H1 (cell line): ENCODE data around the gene SPDYE6. TPM values are rescaled to one million over a fixed set of nuclear protein-coding genes. Genes with fewer than 3 reads are reported as not detected.
A peak's percentile ranks its signal among the peaks of the same experiment; 100 is the strongest.

ENCODE experiments used
- CTCF ChIA-PET: fragments of 300-600 bp; sonication (Branson Sonifier 250); formaldehyde crosslinking; loops from one replicate; lab custom pipeline; 2021; ENCODE audit not compliant: partially characterized antibody; lab: Charles Lee
- POLR2A ChIA-PET: fragments of 300-600 bp; sonication (Branson Sonifier 250); formaldehyde crosslinking; loops from one replicate; lab custom pipeline; 2021; ENCODE audit warnings: inconsistent platforms; ENCODE audit not compliant: partially characterized antibody; lab: Charles Lee
- DNase-seq, 2 experiments: peaks; one replicate each; pipeline versions ENCODE4 v3.0.0 to v3.0.0-alpha.2; 2010 to 2022; ENCODE audit warnings: low spot score in 2 of 2, low read depth in 1 of 2, mixed read lengths in 1 of 2
- FAIRE-seq: peaks from 2 replicates; lab custom pipeline; 2011; peaks lifted over from hg19 to GRCh38; lab: Jason Lieb, UNC
- H2AFZ ChIP-seq: 2 replicates; pipeline ENCODE4 v1.8.1; 2012; ENCODE audit warnings: low read length, inconsistent platforms
- H2AK5ac ChIP-seq: 2 replicates; pipeline ENCODE4 v1.6.1; 2013; ENCODE audit warnings: low read depth, low read length
- H2BK120ac ChIP-seq: replicated peaks from 2 replicates; pipeline ENCODE3; 2013; ENCODE audit warnings: low read depth, low read length, inconsistent platforms
- H2BK12ac ChIP-seq: 2 replicates; pipeline ENCODE4 v1.6.1; 2013; ENCODE audit warnings: low read depth, low read length
- H2BK15ac ChIP-seq: 2 replicates; pipeline ENCODE4 v1.6.1; 2013; ENCODE audit warnings: low read length
- H2BK20ac ChIP-seq: 2 replicates; pipeline ENCODE4 v1.6.1; 2013; ENCODE audit warnings: low read length
- H2BK5ac ChIP-seq: 2 replicates; pipeline ENCODE4 v1.6.1; 2013; ENCODE audit warnings: low read depth, low read length
- H3K14ac ChIP-seq: 2 replicates; pipeline ENCODE4 v1.6.1; 2013; ENCODE audit warnings: inconsistent platforms; ENCODE audit not compliant: insufficient read length
- H3K18ac ChIP-seq: 2 replicates; pipeline ENCODE4 v1.6.1; 2013; ENCODE audit warnings: low read length; ENCODE audit errors: extremely low read depth
- H3K23ac ChIP-seq: 2 replicates; pipeline ENCODE4 v1.6.1; 2013; ENCODE audit warnings: inconsistent platforms; ENCODE audit not compliant: insufficient read length
- H3K23me2 ChIP-seq: 2 replicates; pipeline ENCODE4 v1.6.1; 2013; ENCODE audit warnings: low read depth, low read length
- H3K27ac ChIP-seq: 2 replicates; pipeline ENCODE4 v1.6.1; 2011; ENCODE audit warnings: low read depth, low read length, inconsistent platforms
- H3K27me3 ChIP-seq, 4 experiments: replicated peaks in 1 of 4; 1 replicate in 1 of 4; 2 replicates in 3 of 4; pipeline versions ENCODE4 v1.6.1 to v1.8.1; 2011 to 2013; ENCODE audit warnings: low read length in 3 of 4, mild to moderate bottlenecking in 3 of 4, inconsistent platforms in 2 of 4, mixed read lengths in 2 of 4, moderate library complexity in 1 of 4; ENCODE audit not compliant: control insufficient read depth in 3 of 4, insufficient read depth in 3 of 4; ENCODE audit errors: extremely low read depth in 1 of 4
- H3K36me3 ChIP-seq, 4 experiments: 2 replicates each; pipeline versions ENCODE4 v1.6.1 to v1.8.1; 2011 to 2013; ENCODE audit warnings: mild to moderate bottlenecking in 4 of 4, low read length in 3 of 4, moderate library complexity in 2 of 4, control low read depth in 1 of 4, inconsistent platforms in 1 of 4; ENCODE audit not compliant: insufficient read depth in 4 of 4, control insufficient read depth in 2 of 4
- H3K4ac ChIP-seq: replicated peaks from 2 replicates; pipeline ENCODE3; 2013; ENCODE audit warnings: low read length, low read depth, mixed read lengths, inconsistent platforms; ENCODE audit not compliant: insufficient read length
- H3K4me1 ChIP-seq, 4 experiments: replicated peaks in 1 of 4; 1 replicate in 1 of 4; 2 replicates in 3 of 4; pipeline versions ENCODE4 v1.6.1 to v1.8.1; 2011 to 2013; ENCODE audit warnings: low read length in 3 of 4, inconsistent platforms in 2 of 4, mixed read lengths in 1 of 4; ENCODE audit not compliant: insufficient read depth in 4 of 4, control insufficient read depth in 3 of 4
- H3K4me2 ChIP-seq, 2 experiments: 2 replicates each; pipeline versions ENCODE4 v1.6.1 to v1.8.1; 2011 to 2013; ENCODE audit warnings: low read depth in 2 of 2, low read length in 2 of 2, control low read depth in 1 of 2, inconsistent platforms in 1 of 2, mild to moderate bottlenecking in 1 of 2; ENCODE audit not compliant: insufficient read depth in 1 of 2
- H3K4me3 ChIP-seq, 4 experiments: fragments of 200-600, 300-600 bp in 1 of 4; sonication (generic), shearing (Covaris generic), sonication (Bioruptor Twin) in 1 of 4; 2 replicates each; pipeline versions ENCODE4 v1.5.1 to v1.8.1; 2011 to 2016; ENCODE audit warnings: low read length in 4 of 4, low read depth in 3 of 4, control low read depth in 2 of 4, inconsistent platforms in 2 of 4, mild to moderate bottlenecking in 2 of 4, mixed read lengths in 1 of 4, moderate library complexity in 1 of 4; ENCODE audit not compliant: insufficient read depth in 2 of 4; ENCODE audit errors: extremely low read depth in 1 of 4
- H3K56ac ChIP-seq: replicated peaks from 2 replicates; pipeline ENCODE3; 2013; ENCODE audit warnings: low read depth, mild to moderate bottlenecking, mixed read lengths, low read length, inconsistent platforms; ENCODE audit not compliant: insufficient read length
- H3K79me1 ChIP-seq: 2 replicates; pipeline ENCODE4 v1.6.1; 2013; ENCODE audit warnings: low read depth, low read length, control low read depth
- H3K79me2 ChIP-seq, 2 experiments: 2 replicates each; pipeline versions ENCODE4 v1.6.1 to v1.8.1; 2012 to 2013; ENCODE audit warnings: low read length in 2 of 2, mild to moderate bottlenecking in 2 of 2, inconsistent platforms in 1 of 2; ENCODE audit not compliant: insufficient read depth in 2 of 2, control insufficient read depth in 1 of 2
- H3K9ac ChIP-seq, 4 experiments: replicated peaks in 1 of 4; 1 replicate in 1 of 4; 2 replicates in 3 of 4; pipeline versions ENCODE4 v1.6.1 to v1.8.1; 2011 to 2013; ENCODE audit warnings: low read depth in 3 of 4, low read length in 3 of 4, control low read depth in 2 of 4, mild to moderate bottlenecking in 2 of 4, moderate library complexity in 2 of 4, inconsistent platforms in 1 of 4; ENCODE audit errors: extremely low read depth in 1 of 4
- H3K9me3 ChIP-seq, 2 experiments: 2 replicates each; pipeline versions ENCODE4 v1.6.1 to v1.8.1; 2012 to 2013; ENCODE audit warnings: mild to moderate bottlenecking in 2 of 2, moderate library complexity in 2 of 2, control low read depth in 1 of 2, inconsistent platforms in 1 of 2, low read depth in 1 of 2, low read length in 1 of 2, mixed read lengths in 1 of 2; ENCODE audit not compliant: insufficient read depth in 2 of 2
- H4K20me1 ChIP-seq, 2 experiments: replicated peaks in 1 of 2; 2 replicates each; pipeline versions ENCODE3 to v1.8.1; 2011 to 2013; ENCODE audit warnings: inconsistent platforms in 2 of 2, low read length in 2 of 2, mild to moderate bottlenecking in 1 of 2; ENCODE audit not compliant: insufficient read depth in 2 of 2, control insufficient read depth in 1 of 2
- H4K5ac ChIP-seq: 2 replicates; pipeline ENCODE4 v1.6.1; 2013; ENCODE audit warnings: low read length, low read depth, mixed read lengths, inconsistent platforms; ENCODE audit not compliant: insufficient read length
- H4K8ac ChIP-seq: 2 replicates; pipeline ENCODE4 v1.8.0; 2013; ENCODE audit warnings: mild to moderate bottlenecking, moderate library complexity, low read length, inconsistent platforms; ENCODE audit not compliant: insufficient read depth; ENCODE audit errors: extremely low read depth
- H4K91ac ChIP-seq: replicated peaks from 2 replicates; pipeline ENCODE3; 2013; ENCODE audit warnings: low read length, mixed read lengths, inconsistent platforms; ENCODE audit not compliant: insufficient read length
- CTBP2 ChIP-seq: IDR thresholded peaks from 2 replicates; pipeline ENCODE4 v1.7.0; 2011; ENCODE audit warnings: borderline replicate concordance, mild to moderate bottlenecking, moderate library complexity, mixed read lengths, low read length; ENCODE audit not compliant: insufficient read depth, insufficient read length
- HDAC2 ChIP-seq, 2 experiments: fragments of 300-600 bp in 1 of 2; sonication (generic) in 1 of 2; IDR thresholded peaks; 2 replicates each; pipeline ENCODE4 v1.6.1; 2011 to 2012; ENCODE audit warnings: low read depth in 2 of 2, low read length in 2 of 2, mild to moderate bottlenecking in 2 of 2, moderate library complexity in 2 of 2, borderline replicate concordance in 1 of 2, inconsistent platforms in 1 of 2
- KDM4A ChIP-seq: IDR thresholded peaks from one replicate; pipeline ENCODE4 v1.7.1; 2012; ENCODE audit warnings: low read depth, mild to moderate bottlenecking, moderate library complexity, low read length, inconsistent platforms; ENCODE audit not compliant: severe bottlenecking
- POLR2AphosphoS5 ChIP-seq: IDR thresholded peaks from 2 replicates; pipeline ENCODE4 v1.6.1; 2011; ENCODE audit warnings: low read depth, low read length
- RAD21 ChIP-seq, 2 experiments: IDR thresholded peaks in 1 of 2; conservative IDR thresholded peaks in 1 of 2; 2 replicates each; pipeline ENCODE4 v1.6.1; 2011; ENCODE audit warnings: low read depth in 2 of 2, low read length in 2 of 2, improper control_type of control experiment in 1 of 2, inconsistent platforms in 1 of 2, mild to moderate bottlenecking in 1 of 2, moderate library complexity in 1 of 2
- WGBS, 2 experiments: shearing (Covaris generic) in 1 of 2; methylation state at CpG; one replicate each; pipeline versions ENCODE4 v1.1.6 to v1.1.7; 2013 to 2015; ENCODE audit warnings: low lambda C conversion rate in 2 of 2, mixed read lengths in 2 of 2, inconsistent platforms in 1 of 2, low coverage in 1 of 2, missing lambda C conversion rate in 1 of 2; ENCODE audit not compliant: insufficient replicate concordance in 2 of 2, insufficient coverage in 1 of 2, insufficient read length in 1 of 2; ENCODE audit errors: extremely low coverage in 1 of 2, missing lambda C conversion rate in 1 of 2; 5-methylcytosine and 5-hydroxymethylcytosine counted together
- polyA plus RNA-seq, 7 experiments: library from polyadenylated mRNA; depleted of rRNA in 3 of 7; stranded (reverse) in 5 of 7; unstranded in 2 of 7; fragments of >200 nt in 5 of 7; fragments of 200-250 nt in 2 of 7; gene quantifications; 1 replicate in 5 of 7; 2 replicates in 1 of 7; 4 replicates in 1 of 7; pipeline versions ENCODE4 v1.2.1 to v1.2.3, GENCODE V29; 2011 to 2013; ENCODE audit warnings: missing spikeins in 2 of 7, mixed read lengths in 2 of 7
- total RNA-seq: library from RNA; stranded (reverse); fragmentation: NEBNext Ultra II Directional; extraction: Animal tissue kit (Norgen Biotek cat#: 25700); gene quantifications from 2 replicates; pipeline ENCODE4 v1.2.1, GENCODE V29; 2021

SPDYE6 gene
- total and polyA plus RNA-seq, 2 of the 8 experiments (the other 6 are each of a cell fraction or from before 2014, with no cell fraction given), result not detected

DNA sequence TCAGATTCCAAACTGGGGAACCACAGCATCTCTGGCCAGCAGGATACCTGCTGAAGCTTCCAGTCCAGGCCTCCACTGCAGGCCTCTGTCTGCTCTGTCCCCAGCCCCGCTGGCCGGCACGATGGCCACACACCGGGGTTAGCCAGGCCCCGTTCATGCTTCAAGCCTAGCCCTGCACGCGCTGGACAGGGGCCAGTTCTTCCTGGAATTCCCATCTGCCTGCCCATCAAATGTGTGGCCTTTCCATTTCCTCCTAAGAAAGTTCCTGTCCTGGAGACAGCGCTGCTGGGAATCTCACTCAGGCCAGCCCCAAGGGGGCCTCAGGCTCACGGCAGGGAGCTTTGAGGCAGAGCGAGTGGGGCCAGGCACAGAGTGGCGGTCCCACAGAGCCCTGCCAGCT, 51.6 kb downstream of the SPDYE6 start:
- Histone ChIP-seq H2BK5ac (peak overlapping the region; percentile 66; the same call in 1 of the 2 replicates), H3K9ac (no peak overlapping the region), H3K23ac (no peak overlapping the region), H3K56ac (no peak overlapping the region), H3K4me2 (no peak overlapping the region), H4K20me1 (peaks cover 4 to 5% of the 10 kb centered on the region in 2 experiments), H2AFZ (no peak overlapping the region), H3K27ac (no peak overlapping the region), H2BK12ac (no peak overlapping the region), H3K9me3 (no peaks in the 10 kb centered on the region; a peak in 1 of 4 replicates), H4K91ac (no peak overlapping the region), H3K79me2 (no peaks in the 10 kb centered on the region; a peak in 1 of 4 replicates), H2BK15ac (no peak overlapping the region), H3K36me3 (peaks cover 0 to 5% (median 0%) of the 10 kb centered on the region in 4 experiments; a peak in 2 of 8 replicates), H3K79me1 (no peaks in the 10 kb centered on the region), H3K23me2 (peaks cover 2% of the 10 kb centered on the region; the same call in 1 of the 2 replicates), H3K27me3 (peaks cover 0 to 7% (median 2%) of the 10 kb centered on the region in 4 experiments; a peak in 4 of 7 replicates), H2BK20ac (no peak overlapping the region), H2BK120ac (no peak overlapping the region), H3K4me1 (peaks cover 5 to 19% (median 11%) of the 10 kb centered on the region in 4 experiments), H3K4ac (no peak overlapping the region), H3K14ac (no peak overlapping the region), H3K4me3 (no peak overlapping the region), H4K8ac (no peak overlapping the region; the same call in 1 of the 2 replicates), H3K18ac (no peak overlapping the region), H4K5ac (no peak overlapping the region), H2AK5ac (0 out of 2 replicates have a peak overlapping the region, but pooled peaks have one; percentile 80)
- no peak for DNase-seq
- no peak for FAIRE-seq
- ChIA-PET POLR2A (interaction anchor here (1.1 to 1.3 kb wide), 2 partner anchors 10 to 91 kb away, joined by 4 to 7 read pairs; partner anchors contain the start of gene PRKRIP1), CTCF (interaction anchor here (0.6 to 12.9 kb wide), 7 partner anchors 9 to 702 kb away, joined by 3 to 134 read pairs (median 3); no protein-coding TSS in a partner anchor)
- WGBS, 2 experiments, result 94% methylated on average over 11 of the region's 11 CpGs; no CpG with 5 or more reads in 1 of the 2 experiments
- TF ChIP-seq CTBP2 (no peak), HDAC2 (IDR thresholded peaks at IDR 0.05; ENCODE audit: borderline replicate concordance in 1 of 2, low read depth in 2 of 2, low read length in 2 of 2) (no peak), KDM4A (no peak), RAD21 (IDR thresholded peaks at IDR 0.05 in 1 of 2, conservative IDR thresholded peaks at IDR 0.05 in 1 of 2; ENCODE audit: low read depth in 2 of 2, low read length in 2 of 2) (no peak), POLR2AphosphoS5 (no peak)
